WTC11 (cell line): ENCODE measurements around the gene SLA2.

ENCODE experiments used
- JUN ChIP-seq: sonication (generic); formaldehyde crosslinking; IDR thresholded peaks from 2 replicates; pipeline ENCODE4 v1.8.0; 2023; ENCODE audit warnings: mild to moderate bottlenecking, missing genetic modification reagents
- TF ChIP-seq, protein P1 (sequence below): fragments of 200-600 bp; IDR thresholded peaks from 2 replicates; pipeline ENCODE4 v1.8.0; 2022; ENCODE audit warnings: antibody characterized with exemption
- TF ChIP-seq, protein P2 (sequence below): sonication (generic); formaldehyde crosslinking; IDR thresholded peaks from 2 replicates; pipeline ENCODE4 v1.8.0; 2022; ENCODE audit warnings: mild to moderate bottlenecking, missing genetic modification reagents
- TF ChIP-seq, protein P3 (sequence below): fragments of 250-450 bp; sonication (Bioruptor Pico); IDR thresholded peaks from 2 replicates; pipeline ENCODE4 v1.8.0; 2021; ENCODE audit warnings: mild to moderate bottlenecking
- TF ChIP-seq, protein P4 (sequence below): sonication (generic); formaldehyde crosslinking; IDR thresholded peaks from 2 replicates; pipeline ENCODE4 v1.8.0; 2022; ENCODE audit warnings: mild to moderate bottlenecking, missing genetic modification reagents
- TF ChIP-seq, protein P5 (sequence below): sonication (generic); formaldehyde crosslinking; IDR thresholded peaks from 2 replicates; pipeline ENCODE4 v1.8.1; 2023; ENCODE audit warnings: mild to moderate bottlenecking, missing genetic modification reagents, moderate library complexity
- TF ChIP-seq, protein P6 (sequence below): sonication (generic); formaldehyde crosslinking; IDR thresholded peaks from 2 replicates; pipeline ENCODE4 v1.8.1; 2022; ENCODE audit warnings: low read depth, missing genetic modification reagents, borderline replicate concordance
- TF ChIP-seq, protein P7 (sequence below): fragments of 250-450 bp; sonication (Bioruptor Pico); IDR thresholded peaks from 2 replicates; pipeline ENCODE4 v2.1.2; 2022; ENCODE audit warnings: mild to moderate bottlenecking, moderate library complexity
- TF ChIP-seq, protein P8 (sequence below): fragments of 250-450 bp; sonication (Bioruptor Pico); IDR thresholded peaks from 2 replicates; pipeline ENCODE4 v1.9.0; 2021; ENCODE audit warnings: mild to moderate bottlenecking

DNA sequence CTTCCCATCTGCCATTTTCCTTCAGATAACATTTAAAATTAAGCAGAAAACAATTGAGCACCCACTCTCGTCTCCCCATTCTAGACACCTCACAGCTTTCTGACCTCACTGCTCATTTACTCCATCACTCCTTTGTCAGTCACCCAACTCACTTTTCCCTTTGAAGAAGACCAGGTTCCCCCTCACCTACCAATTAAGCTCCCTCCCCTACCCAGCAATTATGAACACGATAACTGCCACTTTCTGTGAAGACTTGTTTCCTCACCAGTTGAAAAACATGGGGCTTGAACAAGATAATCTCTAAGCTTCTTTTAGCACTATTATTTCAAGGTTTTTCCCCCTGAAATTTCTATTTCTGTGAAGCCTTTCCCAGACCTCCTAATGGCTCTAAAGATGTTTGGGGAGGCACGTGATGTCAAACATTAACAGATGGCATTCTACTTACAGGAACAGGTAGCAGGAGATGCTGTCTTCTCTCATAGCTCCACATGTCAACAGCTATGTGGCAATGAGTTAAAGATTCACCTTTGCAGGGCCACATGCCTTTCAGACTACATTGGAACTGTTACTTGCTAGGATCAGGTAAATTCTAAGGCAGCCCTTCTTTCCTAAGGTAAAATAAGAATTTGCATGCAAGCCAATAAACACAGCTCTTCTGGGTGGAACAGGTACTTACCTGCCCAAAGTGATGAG lies 24.8 kb upstream of the SLA2 start:
- TF ChIP-seq, protein P1, sequence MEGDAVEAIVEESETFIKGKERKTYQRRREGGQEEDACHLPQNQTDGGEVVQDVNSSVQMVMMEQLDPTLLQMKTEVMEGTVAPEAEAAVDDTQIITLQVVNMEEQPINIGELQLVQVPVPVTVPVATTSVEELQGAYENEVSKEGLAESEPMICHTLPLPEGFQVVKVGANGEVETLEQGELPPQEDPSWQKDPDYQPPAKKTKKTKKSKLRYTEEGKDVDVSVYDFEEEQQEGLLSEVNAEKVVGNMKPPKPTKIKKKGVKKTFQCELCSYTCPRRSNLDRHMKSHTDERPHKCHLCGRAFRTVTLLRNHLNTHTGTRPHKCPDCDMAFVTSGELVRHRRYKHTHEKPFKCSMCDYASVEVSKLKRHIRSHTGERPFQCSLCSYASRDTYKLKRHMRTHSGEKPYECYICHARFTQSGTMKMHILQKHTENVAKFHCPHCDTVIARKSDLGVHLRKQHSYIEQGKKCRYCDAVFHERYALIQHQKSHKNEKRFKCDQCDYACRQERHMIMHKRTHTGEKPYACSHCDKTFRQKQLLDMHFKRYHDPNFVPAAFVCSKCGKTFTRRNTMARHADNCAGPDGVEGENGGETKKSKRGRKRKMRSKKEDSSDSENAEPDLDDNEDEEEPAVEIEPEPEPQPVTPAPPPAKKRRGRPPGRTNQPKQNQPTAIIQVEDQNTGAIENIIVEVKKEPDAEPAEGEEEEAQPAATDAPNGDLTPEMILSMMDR = no peak
- no peak for TF ChIP-seq JUN (CRISPR knock-in tag)
- TF ChIP-seq, protein P2, sequence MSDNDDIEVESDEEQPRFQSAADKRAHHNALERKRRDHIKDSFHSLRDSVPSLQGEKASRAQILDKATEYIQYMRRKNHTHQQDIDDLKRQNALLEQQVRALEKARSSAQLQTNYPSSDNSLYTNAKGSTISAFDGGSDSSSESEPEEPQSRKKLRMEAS (CRISPR knock-in tag) = no peak
- TF ChIP-seq, protein P3, sequence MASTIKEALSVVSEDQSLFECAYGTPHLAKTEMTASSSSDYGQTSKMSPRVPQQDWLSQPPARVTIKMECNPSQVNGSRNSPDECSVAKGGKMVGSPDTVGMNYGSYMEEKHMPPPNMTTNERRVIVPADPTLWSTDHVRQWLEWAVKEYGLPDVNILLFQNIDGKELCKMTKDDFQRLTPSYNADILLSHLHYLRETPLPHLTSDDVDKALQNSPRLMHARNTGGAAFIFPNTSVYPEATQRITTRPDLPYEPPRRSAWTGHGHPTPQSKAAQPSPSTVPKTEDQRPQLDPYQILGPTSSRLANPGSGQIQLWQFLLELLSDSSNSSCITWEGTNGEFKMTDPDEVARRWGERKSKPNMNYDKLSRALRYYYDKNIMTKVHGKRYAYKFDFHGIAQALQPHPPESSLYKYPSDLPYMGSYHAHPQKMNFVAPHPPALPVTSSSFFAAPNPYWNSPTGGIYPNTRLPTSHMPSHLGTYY = no peak
- TF ChIP-seq, protein P4, sequence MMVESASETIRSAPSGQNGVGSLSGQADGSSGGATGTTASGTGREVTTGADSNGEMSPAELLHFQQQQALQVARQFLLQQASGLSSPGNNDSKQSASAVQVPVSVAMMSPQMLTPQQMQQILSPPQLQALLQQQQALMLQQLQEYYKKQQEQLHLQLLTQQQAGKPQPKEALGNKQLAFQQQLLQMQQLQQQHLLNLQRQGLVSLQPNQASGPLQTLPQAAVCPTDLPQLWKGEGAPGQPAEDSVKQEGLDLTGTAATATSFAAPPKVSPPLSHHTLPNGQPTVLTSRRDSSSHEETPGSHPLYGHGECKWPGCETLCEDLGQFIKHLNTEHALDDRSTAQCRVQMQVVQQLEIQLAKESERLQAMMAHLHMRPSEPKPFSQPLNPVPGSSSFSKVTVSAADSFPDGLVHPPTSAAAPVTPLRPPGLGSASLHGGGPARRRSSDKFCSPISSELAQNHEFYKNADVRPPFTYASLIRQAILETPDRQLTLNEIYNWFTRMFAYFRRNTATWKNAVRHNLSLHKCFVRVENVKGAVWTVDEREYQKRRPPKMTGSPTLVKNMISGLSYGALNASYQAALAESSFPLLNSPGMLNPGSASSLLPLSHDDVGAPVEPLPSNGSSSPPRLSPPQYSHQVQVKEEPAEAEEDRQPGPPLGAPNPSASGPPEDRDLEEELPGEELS (CRISPR knock-in tag) = no peak
- TF ChIP-seq, protein P5, sequence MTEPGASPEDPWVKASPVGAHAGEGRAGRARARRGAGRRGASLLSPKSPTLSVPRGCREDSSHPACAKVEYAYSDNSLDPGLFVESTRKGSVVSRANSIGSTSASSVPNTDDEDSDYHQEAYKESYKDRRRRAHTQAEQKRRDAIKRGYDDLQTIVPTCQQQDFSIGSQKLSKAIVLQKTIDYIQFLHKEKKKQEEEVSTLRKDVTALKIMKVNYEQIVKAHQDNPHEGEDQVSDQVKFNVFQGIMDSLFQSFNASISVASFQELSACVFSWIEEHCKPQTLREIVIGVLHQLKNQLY (CRISPR knock-in tag) = no peak
- TF ChIP-seq, protein P6, sequence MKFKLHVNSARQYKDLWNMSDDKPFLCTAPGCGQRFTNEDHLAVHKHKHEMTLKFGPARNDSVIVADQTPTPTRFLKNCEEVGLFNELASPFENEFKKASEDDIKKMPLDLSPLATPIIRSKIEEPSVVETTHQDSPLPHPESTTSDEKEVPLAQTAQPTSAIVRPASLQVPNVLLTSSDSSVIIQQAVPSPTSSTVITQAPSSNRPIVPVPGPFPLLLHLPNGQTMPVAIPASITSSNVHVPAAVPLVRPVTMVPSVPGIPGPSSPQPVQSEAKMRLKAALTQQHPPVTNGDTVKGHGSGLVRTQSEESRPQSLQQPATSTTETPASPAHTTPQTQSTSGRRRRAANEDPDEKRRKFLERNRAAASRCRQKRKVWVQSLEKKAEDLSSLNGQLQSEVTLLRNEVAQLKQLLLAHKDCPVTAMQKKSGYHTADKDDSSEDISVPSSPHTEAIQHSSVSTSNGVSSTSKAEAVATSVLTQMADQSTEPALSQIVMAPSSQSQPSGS (CRISPR knock-in tag) = no peak
- TF ChIP-seq, protein P7, sequence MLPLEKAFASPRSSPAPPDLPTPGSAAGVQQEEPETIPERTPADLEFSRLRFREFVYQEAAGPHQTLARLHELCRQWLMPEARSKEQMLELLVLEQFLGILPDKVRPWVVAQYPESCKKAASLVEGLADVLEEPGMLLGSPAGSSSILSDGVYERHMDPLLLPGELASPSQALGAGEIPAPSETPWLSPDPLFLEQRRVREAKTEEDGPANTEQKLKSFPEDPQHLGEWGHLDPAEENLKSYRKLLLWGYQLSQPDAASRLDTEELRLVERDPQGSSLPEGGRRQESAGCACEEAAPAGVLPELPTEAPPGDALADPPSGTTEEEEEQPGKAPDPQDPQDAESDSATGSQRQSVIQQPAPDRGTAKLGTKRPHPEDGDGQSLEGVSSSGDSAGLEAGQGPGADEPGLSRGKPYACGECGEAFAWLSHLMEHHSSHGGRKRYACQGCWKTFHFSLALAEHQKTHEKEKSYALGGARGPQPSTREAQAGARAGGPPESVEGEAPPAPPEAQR (CRISPR knock-in tag) = no peak
- TF ChIP-seq, protein P8, sequence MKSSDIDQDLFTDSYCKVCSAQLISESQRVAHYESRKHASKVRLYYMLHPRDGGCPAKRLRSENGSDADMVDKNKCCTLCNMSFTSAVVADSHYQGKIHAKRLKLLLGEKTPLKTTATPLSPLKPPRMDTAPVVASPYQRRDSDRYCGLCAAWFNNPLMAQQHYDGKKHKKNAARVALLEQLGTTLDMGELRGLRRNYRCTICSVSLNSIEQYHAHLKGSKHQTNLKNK = no peak
